H1 (cell line): ENCODE results near the gene MYOM3. TPM values are rescaled to one million over a fixed set of nuclear protein-coding genes. Genes with fewer than 3 reads are reported as not detected.

Experiments
- CTCF ChIA-PET: fragments of 300-600 bp; sonication (Branson Sonifier 250); formaldehyde crosslinking; loops from one replicate; lab custom pipeline; 2021; ENCODE audit not compliant: partially characterized antibody; lab: Charles Lee
- POLR2A ChIA-PET: fragments of 300-600 bp; sonication (Branson Sonifier 250); formaldehyde crosslinking; loops from one replicate; lab custom pipeline; 2021; ENCODE audit warnings: inconsistent platforms; ENCODE audit not compliant: partially characterized antibody; lab: Charles Lee
- DNase-seq, 2 experiments: peaks; one replicate each; pipeline versions ENCODE4 v3.0.0 to v3.0.0-alpha.2; 2010 to 2022; ENCODE audit warnings: low spot score in 2 of 2, low read depth in 1 of 2, mixed read lengths in 1 of 2
- FAIRE-seq: peaks from 2 replicates; lab custom pipeline; 2011; peaks lifted over from hg19 to GRCh38; lab: Jason Lieb, UNC
- H2AFZ ChIP-seq: 2 replicates; pipeline ENCODE4 v1.8.1; 2012; ENCODE audit warnings: low read length, inconsistent platforms
- H2AK5ac ChIP-seq: 2 replicates; pipeline ENCODE4 v1.6.1; 2013; ENCODE audit warnings: low read depth, low read length
- H2BK120ac ChIP-seq: replicated peaks from 2 replicates; pipeline ENCODE3; 2013; ENCODE audit warnings: low read depth, low read length, inconsistent platforms
- H2BK12ac ChIP-seq: 2 replicates; pipeline ENCODE4 v1.6.1; 2013; ENCODE audit warnings: low read depth, low read length
- H2BK15ac ChIP-seq: 2 replicates; pipeline ENCODE4 v1.6.1; 2013; ENCODE audit warnings: low read length
- H2BK20ac ChIP-seq: 2 replicates; pipeline ENCODE4 v1.6.1; 2013; ENCODE audit warnings: low read length
- H2BK5ac ChIP-seq: 2 replicates; pipeline ENCODE4 v1.6.1; 2013; ENCODE audit warnings: low read depth, low read length
- H3K14ac ChIP-seq: 2 replicates; pipeline ENCODE4 v1.6.1; 2013; ENCODE audit warnings: inconsistent platforms; ENCODE audit not compliant: insufficient read length
- H3K18ac ChIP-seq: 2 replicates; pipeline ENCODE4 v1.6.1; 2013; ENCODE audit warnings: low read length; ENCODE audit errors: extremely low read depth
- H3K23ac ChIP-seq: 2 replicates; pipeline ENCODE4 v1.6.1; 2013; ENCODE audit warnings: inconsistent platforms; ENCODE audit not compliant: insufficient read length
- H3K23me2 ChIP-seq: 2 replicates; pipeline ENCODE4 v1.6.1; 2013; ENCODE audit warnings: low read depth, low read length
- H3K27ac ChIP-seq: 2 replicates; pipeline ENCODE4 v1.6.1; 2011; ENCODE audit warnings: low read depth, low read length, inconsistent platforms
- H3K27me3 ChIP-seq, 4 experiments: replicated peaks in 1 of 4; 1 replicate in 1 of 4; 2 replicates in 3 of 4; pipeline versions ENCODE4 v1.6.1 to v1.8.1; 2011 to 2013; ENCODE audit warnings: low read length in 3 of 4, mild to moderate bottlenecking in 3 of 4, inconsistent platforms in 2 of 4, mixed read lengths in 2 of 4, moderate library complexity in 1 of 4; ENCODE audit not compliant: control insufficient read depth in 3 of 4, insufficient read depth in 3 of 4; ENCODE audit errors: extremely low read depth in 1 of 4
- H3K36me3 ChIP-seq, 4 experiments: 2 replicates each; pipeline versions ENCODE4 v1.6.1 to v1.8.1; 2011 to 2013; ENCODE audit warnings: mild to moderate bottlenecking in 4 of 4, low read length in 3 of 4, moderate library complexity in 2 of 4, control low read depth in 1 of 4, inconsistent platforms in 1 of 4; ENCODE audit not compliant: insufficient read depth in 4 of 4, control insufficient read depth in 2 of 4
- H3K4ac ChIP-seq: replicated peaks from 2 replicates; pipeline ENCODE3; 2013; ENCODE audit warnings: low read length, low read depth, mixed read lengths, inconsistent platforms; ENCODE audit not compliant: insufficient read length
- H3K4me1 ChIP-seq, 4 experiments: replicated peaks in 1 of 4; 1 replicate in 1 of 4; 2 replicates in 3 of 4; pipeline versions ENCODE4 v1.6.1 to v1.8.1; 2011 to 2013; ENCODE audit warnings: low read length in 3 of 4, inconsistent platforms in 2 of 4, mixed read lengths in 1 of 4; ENCODE audit not compliant: insufficient read depth in 4 of 4, control insufficient read depth in 3 of 4
- H3K4me2 ChIP-seq, 2 experiments: 2 replicates each; pipeline versions ENCODE4 v1.6.1 to v1.8.1; 2011 to 2013; ENCODE audit warnings: low read depth in 2 of 2, low read length in 2 of 2, control low read depth in 1 of 2, inconsistent platforms in 1 of 2, mild to moderate bottlenecking in 1 of 2; ENCODE audit not compliant: insufficient read depth in 1 of 2
- H3K4me3 ChIP-seq, 4 experiments: fragments of 200-600, 300-600 bp in 1 of 4; sonication (generic), shearing (Covaris generic), sonication (Bioruptor Twin) in 1 of 4; 2 replicates each; pipeline versions ENCODE4 v1.5.1 to v1.8.1; 2011 to 2016; ENCODE audit warnings: low read length in 4 of 4, low read depth in 3 of 4, control low read depth in 2 of 4, inconsistent platforms in 2 of 4, mild to moderate bottlenecking in 2 of 4, mixed read lengths in 1 of 4, moderate library complexity in 1 of 4; ENCODE audit not compliant: insufficient read depth in 2 of 4; ENCODE audit errors: extremely low read depth in 1 of 4
- H3K56ac ChIP-seq: replicated peaks from 2 replicates; pipeline ENCODE3; 2013; ENCODE audit warnings: low read depth, mild to moderate bottlenecking, mixed read lengths, low read length, inconsistent platforms; ENCODE audit not compliant: insufficient read length
- H3K79me1 ChIP-seq: 2 replicates; pipeline ENCODE4 v1.6.1; 2013; ENCODE audit warnings: low read depth, low read length, control low read depth
- H3K79me2 ChIP-seq, 2 experiments: 2 replicates each; pipeline versions ENCODE4 v1.6.1 to v1.8.1; 2012 to 2013; ENCODE audit warnings: low read length in 2 of 2, mild to moderate bottlenecking in 2 of 2, inconsistent platforms in 1 of 2; ENCODE audit not compliant: insufficient read depth in 2 of 2, control insufficient read depth in 1 of 2
- H3K9ac ChIP-seq, 4 experiments: replicated peaks in 1 of 4; 1 replicate in 1 of 4; 2 replicates in 3 of 4; pipeline versions ENCODE4 v1.6.1 to v1.8.1; 2011 to 2013; ENCODE audit warnings: low read depth in 3 of 4, low read length in 3 of 4, control low read depth in 2 of 4, mild to moderate bottlenecking in 2 of 4, moderate library complexity in 2 of 4, inconsistent platforms in 1 of 4; ENCODE audit errors: extremely low read depth in 1 of 4
- H3K9me3 ChIP-seq, 2 experiments: 2 replicates each; pipeline versions ENCODE4 v1.6.1 to v1.8.1; 2012 to 2013; ENCODE audit warnings: mild to moderate bottlenecking in 2 of 2, moderate library complexity in 2 of 2, control low read depth in 1 of 2, inconsistent platforms in 1 of 2, low read depth in 1 of 2, low read length in 1 of 2, mixed read lengths in 1 of 2; ENCODE audit not compliant: insufficient read depth in 2 of 2
- H4K20me1 ChIP-seq, 2 experiments: replicated peaks in 1 of 2; 2 replicates each; pipeline versions ENCODE3 to v1.8.1; 2011 to 2013; ENCODE audit warnings: inconsistent platforms in 2 of 2, low read length in 2 of 2, mild to moderate bottlenecking in 1 of 2; ENCODE audit not compliant: insufficient read depth in 2 of 2, control insufficient read depth in 1 of 2
- H4K5ac ChIP-seq: 2 replicates; pipeline ENCODE4 v1.6.1; 2013; ENCODE audit warnings: low read length, low read depth, mixed read lengths, inconsistent platforms; ENCODE audit not compliant: insufficient read length
- H4K8ac ChIP-seq: 2 replicates; pipeline ENCODE4 v1.8.0; 2013; ENCODE audit warnings: mild to moderate bottlenecking, moderate library complexity, low read length, inconsistent platforms; ENCODE audit not compliant: insufficient read depth; ENCODE audit errors: extremely low read depth
- H4K91ac ChIP-seq: replicated peaks from 2 replicates; pipeline ENCODE3; 2013; ENCODE audit warnings: low read length, mixed read lengths, inconsistent platforms; ENCODE audit not compliant: insufficient read length
- ASH2L ChIP-seq: fragments of 200-600, 300-600 bp; sonication (generic); IDR thresholded peaks from one replicate; pipeline ENCODE4 v1.7.1; 2017; ENCODE audit warnings: low read length
- BACH1 ChIP-seq: IDR thresholded peaks from 2 replicates; pipeline ENCODE4 v1.6.1; 2012; ENCODE audit warnings: low read length, improper control_type of control experiment
- BCL11A ChIP-seq, 2 experiments: IDR thresholded peaks; one replicate each; pipeline ENCODE4 v1.6.1; 2011; ENCODE audit warnings: low read depth in 2 of 2, low read length in 2 of 2, mild to moderate bottlenecking in 2 of 2
- CBX5 ChIP-seq: fragments of 300-800, 300-1000 bp; sonication (generic); IDR thresholded peaks from 2 replicates; pipeline ENCODE4 v1.7.1; 2016; ENCODE audit warnings: antibody characterized with exemption, low read length, low read depth
- KDM5A ChIP-seq: fragments of 200-600 bp; IDR thresholded peaks from 2 replicates; pipeline ENCODE4 v1.7.1; 2012; ENCODE audit warnings: mild to moderate bottlenecking, low read length, inconsistent platforms, mixed read lengths
- PHF8 ChIP-seq: fragments of 200-600 bp; sonication (generic); conservative IDR thresholded peaks from 2 replicates; pipeline ENCODE4 v1.7.1; 2012; ENCODE audit warnings: low read depth, mild to moderate bottlenecking, inconsistent platforms, low read length, moderate library complexity
- POLR2A ChIP-seq, 2 experiments: IDR thresholded peaks; 1 replicate in 1 of 2; 2 replicates in 1 of 2; pipeline ENCODE4 v1.6.1; 2011; ENCODE audit warnings: low read depth in 2 of 2, low read length in 2 of 2, mild to moderate bottlenecking in 2 of 2; ENCODE audit errors: control extremely low read depth in 1 of 2
- POLR2AphosphoS5 ChIP-seq: IDR thresholded peaks from 2 replicates; pipeline ENCODE4 v1.6.1; 2011; ENCODE audit warnings: low read depth, low read length
- POU5F1 ChIP-seq: IDR thresholded peaks from 2 replicates; pipeline ENCODE4 v1.6.1; 2011; ENCODE audit warnings: low read depth, mild to moderate bottlenecking, low read length, moderate library complexity
- RXRA ChIP-seq: IDR thresholded peaks from 2 replicates; pipeline ENCODE4 v1.6.1; 2011; ENCODE audit warnings: low read depth, mild to moderate bottlenecking, low read length, moderate library complexity; ENCODE audit not compliant: insufficient read depth
- SIN3A ChIP-seq, 2 experiments: IDR thresholded peaks in 1 of 2; conservative IDR thresholded peaks in 1 of 2; 2 replicates each; pipeline ENCODE4 v1.6.1; 2011 to 2012; ENCODE audit warnings: low read length in 2 of 2, improper control_type of control experiment in 1 of 2, low read depth in 1 of 2, mild to moderate bottlenecking in 1 of 2
- SP1 ChIP-seq: IDR thresholded peaks from 2 replicates; pipeline ENCODE4 v1.6.1; 2011; ENCODE audit warnings: low read depth, low read length
- SP2 ChIP-seq: IDR thresholded peaks from 2 replicates; pipeline ENCODE4 v1.6.1; 2012; ENCODE audit warnings: mild to moderate bottlenecking, low read length, inconsistent platforms
- TBP ChIP-seq: IDR thresholded peaks from 2 replicates; pipeline ENCODE4 v1.6.1; 2011; ENCODE audit warnings: low read depth, low read length, improper control_type of control experiment
- TEAD4 ChIP-seq: IDR thresholded peaks from 2 replicates; pipeline ENCODE4 v1.6.1; 2012; ENCODE audit warnings: low read depth, low read length, inconsistent platforms, mixed read lengths
- WGBS, 2 experiments: shearing (Covaris generic) in 1 of 2; methylation state at CpG; one replicate each; pipeline versions ENCODE4 v1.1.6 to v1.1.7; 2013 to 2015; ENCODE audit warnings: low lambda C conversion rate in 2 of 2, mixed read lengths in 2 of 2, inconsistent platforms in 1 of 2, low coverage in 1 of 2, missing lambda C conversion rate in 1 of 2; ENCODE audit not compliant: insufficient replicate concordance in 2 of 2, insufficient coverage in 1 of 2, insufficient read length in 1 of 2; ENCODE audit errors: extremely low coverage in 1 of 2, missing lambda C conversion rate in 1 of 2; 5-methylcytosine and 5-hydroxymethylcytosine counted together
- polyA plus RNA-seq, 7 experiments: library from polyadenylated mRNA; depleted of rRNA in 3 of 7; stranded (reverse) in 5 of 7; unstranded in 2 of 7; fragments of >200 nt in 5 of 7; fragments of 200-250 nt in 2 of 7; gene quantifications; 1 replicate in 5 of 7; 2 replicates in 1 of 7; 4 replicates in 1 of 7; pipeline versions ENCODE4 v1.2.1 to v1.2.3, GENCODE V29; 2011 to 2013; ENCODE audit warnings: missing spikeins in 2 of 7, mixed read lengths in 2 of 7
- total RNA-seq: library from RNA; stranded (reverse); fragmentation: NEBNext Ultra II Directional; extraction: Animal tissue kit (Norgen Biotek cat#: 25700); gene quantifications from 2 replicates; pipeline ENCODE4 v1.2.1, GENCODE V29; 2021

The MYOM3 gene
- total and polyA plus RNA-seq, 2 of the 8 experiments (the other 6 are each of a cell fraction or from before 2014, with no cell fraction given) = 0.08 to 0.09 TPM

DNA sequence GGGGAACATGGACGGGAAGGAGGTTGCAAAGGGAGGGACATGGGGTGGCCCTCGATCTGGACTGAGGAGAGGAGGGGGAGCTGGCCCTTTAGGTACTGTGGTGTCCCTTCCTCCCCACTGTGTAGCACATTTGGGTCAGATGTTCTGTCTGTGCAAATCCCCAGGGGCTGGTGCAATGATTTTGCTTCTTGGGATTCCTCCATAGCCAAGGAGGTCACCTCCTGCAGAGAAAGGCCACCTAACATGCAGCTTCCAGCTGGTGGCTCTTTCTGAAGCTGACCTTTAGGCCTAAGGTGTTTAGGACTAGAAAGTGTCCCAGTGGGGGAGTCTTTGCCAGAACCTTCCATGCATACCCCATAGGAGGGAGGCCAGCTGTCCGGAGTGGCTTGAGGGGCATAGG lies 9.0 kb upstream of the MYOM3 start:
- no peak overlapping the region for H4K5ac ChIP-seq
- H3K18ac ChIP-seq = no peak overlapping the region
- H3K23me2 ChIP-seq = no peaks in the 10 kb centered on the region
- no peak overlapping the region for H3K56ac ChIP-seq
- no peaks in the 10 kb centered on the region for H3K9me3 ChIP-seq
- no peaks in the 10 kb centered on the region for H4K20me1 ChIP-seq
- H3K27me3 ChIP-seq = no peaks in the 10 kb centered on the region
- H4K8ac ChIP-seq = no peak overlapping the region
- no peak overlapping the region for H3K9ac ChIP-seq
- H3K4ac ChIP-seq = no peak overlapping the region
- no peak overlapping the region for H3K4me3 ChIP-seq
- ChIA-PET POLR2A (interaction anchor here (0.9 to 2.4 kb wide), 2 partner anchors 9 to 29 kb away, joined by 3 to 9 read pairs; partner anchors contain the start of gene MYOM3), CTCF (interaction anchor here (0.9 to 2.1 kb wide), 4 partner anchors 24 to 263 kb away, joined by 3 to 8 read pairs (median 4); no protein-coding TSS in a partner anchor)
- H2BK15ac ChIP-seq = peak overlapping the region; percentile 8; the same call in 1 of the 2 replicates
- no peak overlapping the region for H2BK20ac ChIP-seq
- no peak for DNase-seq
- H3K14ac ChIP-seq = no peak overlapping the region
- H3K79me1 ChIP-seq = no peaks in the 10 kb centered on the region
- no peak overlapping the region for H2BK5ac ChIP-seq
- H2BK12ac ChIP-seq = no peak overlapping the region
- no peak overlapping the region for H4K91ac ChIP-seq
- 86% methylated on average over 2 of the region's 3 CpGs; no CpG with 5 or more reads in 1 of the 2 experiments for WGBS, 2 experiments
- no peaks in the 10 kb centered on the region for H3K79me2 ChIP-seq
- no peaks in the 10 kb centered on the region for H3K36me3 ChIP-seq
- H2AFZ ChIP-seq = no peak overlapping the region
- H3K27ac ChIP-seq = no peak overlapping the region
- H3K23ac ChIP-seq = no peak overlapping the region
- H3K4me1 ChIP-seq = peaks cover 0 to 2% (median 0%) of the 10 kb centered on the region in 4 experiments; a peak in 4 of 7 replicates
- no peak overlapping the region for H2AK5ac ChIP-seq
- no peak for FAIRE-seq
- no peak overlapping the region for H2BK120ac ChIP-seq
- no peak overlapping the region for H3K4me2 ChIP-seq
- TF ChIP-seq POU5F1 (no peak), POLR2AphosphoS5 (no peak), BCL11A (IDR thresholded peaks at IDR 0.05; ENCODE audit: low read depth in 2 of 2, low read length in 2 of 2) (no peak), SP2 (no peak), KDM5A (no peak), TBP (no peak), PHF8 (no peak), POLR2A (IDR thresholded peaks at IDR 0.05; ENCODE audit: control extremely low read depth in 1 of 2, low read depth in 2 of 2, low read length in 2 of 2) (no peak), BACH1 (no peak), TEAD4 (no peak), CBX5 (no peak), SIN3A (conservative IDR thresholded peaks at IDR 0.05 in 1 of 2, IDR thresholded peaks at IDR 0.05 in 1 of 2; ENCODE audit: low read depth in 1 of 2, low read length in 2 of 2) (no peak), SP1 (no peak), RXRA (no peak), ASH2L (no peak)
